Measurements from ENCODE around the gene ANO3. TPM values are rescaled to one million over a fixed set of nuclear protein-coding genes. Genes with fewer than 3 reads are reported as not detected.

Gene ANO3
- total and polyA plus RNA-seq, 2 of the 8 experiments (the other 6 are each of a cell fraction or from before 2014, with no cell fraction given): not detected

DNA sequence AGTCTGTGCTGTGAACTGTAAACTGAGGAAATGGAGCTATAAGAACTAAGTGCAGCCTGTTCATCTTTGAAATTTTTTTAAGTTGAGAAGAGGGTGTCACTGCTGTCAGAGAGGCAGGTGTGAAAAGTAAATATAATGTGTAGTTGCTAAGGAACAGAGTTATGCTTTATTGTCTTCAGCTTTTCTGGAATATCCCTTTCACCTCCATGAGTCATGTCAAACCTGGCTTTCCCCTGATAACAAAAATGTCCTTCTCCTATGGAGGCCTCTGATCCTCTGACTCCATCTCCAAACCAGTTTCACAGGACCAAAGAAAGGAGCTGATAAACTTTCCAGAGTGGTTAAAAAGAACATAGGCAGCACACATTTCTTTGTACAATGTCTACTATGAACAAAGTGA is 252.9 kb downstream of the ANO3 start:
- no peak overlapping the region for H3K56ac ChIP-seq (replicated peaks; ENCODE audit: insufficient read length, low read depth, low read length)
- no peaks in the 10 kb centered on the region for H3K27me3 ChIP-seq (replicated peaks in 1 of 4; ENCODE audit: control insufficient read depth in 3 of 4, extremely low read depth in 1 of 4, insufficient read depth in 3 of 4, low read length in 3 of 4)
- no peaks in the 10 kb centered on the region for H3K79me1 ChIP-seq (ENCODE audit: low read depth, low read length)
- H3K36me3 ChIP-seq (ENCODE audit: control insufficient read depth in 2 of 4, insufficient read depth in 4 of 4, low read length in 3 of 4): no peaks in the 10 kb centered on the region
- H4K8ac ChIP-seq (ENCODE audit: extremely low read depth, insufficient read depth, low read length): no peak overlapping the region
- no peaks in the 10 kb centered on the region for H3K9me3 ChIP-seq (ENCODE audit: insufficient read depth in 2 of 2, low read depth in 1 of 2, low read length in 1 of 2)
- no peak overlapping the region for H3K18ac ChIP-seq (ENCODE audit: extremely low read depth, low read length)
- H2AK5ac ChIP-seq (ENCODE audit: low read depth, low read length): no peak overlapping the region
- no peak overlapping the region for H3K4me2 ChIP-seq (ENCODE audit: insufficient read depth in 1 of 2, low read depth in 2 of 2, low read length in 2 of 2)
- H3K4ac ChIP-seq (replicated peaks; ENCODE audit: insufficient read length, low read depth, low read length): no peak overlapping the region
- H2BK5ac ChIP-seq (ENCODE audit: low read depth, low read length): no peak overlapping the region
- no peak for DNase-seq (ENCODE audit: low read depth in 1 of 2, low spot score in 2 of 2)
- H2AFZ ChIP-seq (ENCODE audit: low read length): no peak overlapping the region
- no peak overlapping the region for H3K23ac ChIP-seq (ENCODE audit: insufficient read length)
- H3K79me2 ChIP-seq (ENCODE audit: control insufficient read depth in 1 of 2, insufficient read depth in 2 of 2, low read length in 2 of 2): no peaks in the 10 kb centered on the region
- ChIA-PET CTCF (ENCODE audit: partially characterized antibody) (no interaction called here), POLR2A (ENCODE audit: partially characterized antibody) (no interaction called here)
- H3K9ac ChIP-seq (replicated peaks in 1 of 4; ENCODE audit: extremely low read depth in 1 of 4, low read depth in 3 of 4, low read length in 3 of 4): no peak overlapping the region
- H3K23me2 ChIP-seq (ENCODE audit: low read depth, low read length): no peaks in the 10 kb centered on the region
- no peak overlapping the region for H4K5ac ChIP-seq (ENCODE audit: insufficient read length, low read depth, low read length)
- H2BK20ac ChIP-seq (ENCODE audit: low read length): no peak overlapping the region
- no peak overlapping the region for H2BK12ac ChIP-seq (ENCODE audit: low read depth, low read length)
- no peak overlapping the region for H2BK120ac ChIP-seq (replicated peaks; ENCODE audit: low read depth, low read length)
- H3K14ac ChIP-seq (ENCODE audit: insufficient read length): no peak overlapping the region
- no peak overlapping the region for H3K4me3 ChIP-seq (ENCODE audit: extremely low read depth in 1 of 4, insufficient read depth in 2 of 4, low read depth in 3 of 4, low read length in 4 of 4)
- no peaks in the 10 kb centered on the region for H3K4me1 ChIP-seq (replicated peaks in 1 of 4; ENCODE audit: control insufficient read depth in 3 of 4, insufficient read depth in 4 of 4, low read length in 3 of 4)
- no peaks in the 10 kb centered on the region for H4K20me1 ChIP-seq (replicated peaks in 1 of 2; ENCODE audit: control insufficient read depth in 1 of 2, insufficient read depth in 2 of 2, low read length in 2 of 2)
- H3K27ac ChIP-seq (ENCODE audit: low read depth, low read length): no peak overlapping the region
- H2BK15ac ChIP-seq (ENCODE audit: low read length): no peak overlapping the region
- no peak overlapping the region for H4K91ac ChIP-seq (replicated peaks; ENCODE audit: insufficient read length, low read length)
- FAIRE-seq: no peak
- TF ChIP-seq GABPA (IDR thresholded peaks at IDR 0.05; ENCODE audit: borderline replicate concordance, insufficient read depth, low read length) (no peak), SUZ12 (IDR thresholded peaks at IDR 0.05; ENCODE audit: low read length) (no peak), SP1 (IDR thresholded peaks at IDR 0.05; ENCODE audit: low read depth, low read length) (no peak), POU5F1 (IDR thresholded peaks at IDR 0.05; ENCODE audit: low read depth, low read length) (no peak), RAD21 (IDR thresholded peaks at IDR 0.05 in 1 of 2, conservative IDR thresholded peaks at IDR 0.05 in 1 of 2; ENCODE audit: low read depth in 2 of 2, low read length in 2 of 2) (no peak), MAFK (IDR thresholded peaks at IDR 0.05; ENCODE audit: low read depth, low read length) (no peak), KDM4A (IDR thresholded peaks at IDR 0.05; ENCODE audit: low read depth, low read length, severe bottlenecking) (no peak), RNF2 (IDR thresholded peaks at IDR 0.05; ENCODE audit: borderline replicate concordance, low read depth, low read length, missing control alignments, poor library complexity, severe bottlenecking) (no peak), YY1 (IDR thresholded peaks at IDR 0.05; ENCODE audit: low read depth, low read length) (no peak), PHF8 (conservative IDR thresholded peaks at IDR 0.05; ENCODE audit: low read depth, low read length) (no peak), CTBP2 (IDR thresholded peaks at IDR 0.05; ENCODE audit: borderline replicate concordance, insufficient read depth, insufficient read length, low read length) (no peak), GTF2F1 (IDR thresholded peaks at IDR 0.05; ENCODE audit: borderline replicate concordance, low read depth, low read length) (no peak), RXRA (IDR thresholded peaks at IDR 0.05; ENCODE audit: insufficient read depth, low read depth, low read length) (no peak), HDAC2 (IDR thresholded peaks at IDR 0.05; ENCODE audit: borderline replicate concordance in 1 of 2, low read depth in 2 of 2, low read length in 2 of 2) (no peak), CBX8 (IDR thresholded peaks at IDR 0.05; ENCODE audit: borderline replicate concordance, low read depth, low read length) (no peak)
